SW480 (cell line): Measurements from ENCODE around the gene N4BP2.

Experiments
- DNase-seq: peaks from one replicate; pipeline ENCODE4 v3.0.0-alpha.2; 2016; ENCODE audit warnings: low spot score

Gene N4BP2

GRCh38 chr4:40192114-40193015 is 135.7 kb downstream of the N4BP2 start:
- no peak for DNase-seq

- DNase-seq: no peak
These were observed 136.4 kb downstream of the N4BP2 start for GRCh38 chr4:40193016-40193571.

GRCh38 chr4:40193578-40193977 is 136.9 kb downstream of the N4BP2 start:
- no peak for DNase-seq

GRCh38 chr4:40194602-40195161 is 138.0 kb downstream of the N4BP2 start:
- DNase-seq: no peak

- DNase-seq: no peak
These were observed 138.8 kb downstream of the N4BP2 start for GRCh38 chr4:40195182-40196177.

- no peak for DNase-seq
These were observed 139.6 kb downstream of the N4BP2 start for GRCh38 chr4:40196272-40196671.

- no peak for DNase-seq
These were observed 140.2 kb downstream of the N4BP2 start, which contains the start of gene RHOH for GRCh38 chr4:40196724-40197281. Gene RHOH (plus strand): TSS chr4:40197031. CDS start chr4:40243387, 46,356 bp downstream.

GRCh38 chr4:40197879-40198689 is 141.4 kb downstream of the N4BP2 start:
- no peak for DNase-seq

GRCh38 chr4:40199179-40199670 is 142.6 kb downstream of the N4BP2 start:
- no peak for DNase-seq

- DNase-seq: no peak
These were observed 143.6 kb downstream of the N4BP2 start for GRCh38 chr4:40199999-40200874.

GRCh38 chr4:40200875-40201801 is 144.5 kb downstream of the N4BP2 start:
- no peak for DNase-seq

GRCh38 chr4:40201898-40202297 is 145.2 kb downstream of the N4BP2 start:
- no peak for DNase-seq

- DNase-seq: no peak
These were observed 145.8 kb downstream of the N4BP2 start for GRCh38 chr4:40202474-40202873.

- no peak for DNase-seq
These were observed 148.0 kb downstream of the N4BP2 start for GRCh38 chr4:40204507-40205258.

GRCh38 chr4:40205259-40206198 is 148.9 kb downstream of the N4BP2 start:
- no peak for DNase-seq

GRCh38 chr4:40206426-40206825 is 149.8 kb downstream of the N4BP2 start:
- DNase-seq: no peak
